Sciatic nerve (tissue), 2 donors: ENCODE data around the gene SRGAP3. TPM values are rescaled to one million over a fixed set of nuclear protein-coding genes. Genes with fewer than 3 reads are reported as not detected.

ENCODE experiments used
- ATAC-seq: fragments of 200-7000 bp; cut with Tn5 transposase; one replicate; pipeline ENCODE4 v1.9.1; 2020; ENCODE audit warnings: mild to moderate bottlenecking, moderate library complexity
- DNase-seq: peaks from one replicate; pipeline ENCODE4 v3.0.0-alpha.2; 2020; ENCODE audit warnings: low spot score
- intact Hi-C: fragments of 100-400 bp; cut with DNase I; formaldehyde crosslinking; loops from one replicate; pipeline ENCODE4 v1.14.2; 2022
- total RNA-seq: library from RNA; stranded (reverse); fragmentation: NEBNext Ultra II Directional; extraction: Animal tissue kit (Norgen Biotek cat#: 25700); gene quantifications from one replicate; pipeline ENCODE4 v1.2.1, GENCODE V29; 2021
- donor health status: DM: no; HTN: no; CAD: no.
- donor health status: DM: no; HTN: no; CAD: no.

SRGAP3 gene
- total RNA-seq, 1 donor from 2014 or later: 14.4 TPM

DNA sequence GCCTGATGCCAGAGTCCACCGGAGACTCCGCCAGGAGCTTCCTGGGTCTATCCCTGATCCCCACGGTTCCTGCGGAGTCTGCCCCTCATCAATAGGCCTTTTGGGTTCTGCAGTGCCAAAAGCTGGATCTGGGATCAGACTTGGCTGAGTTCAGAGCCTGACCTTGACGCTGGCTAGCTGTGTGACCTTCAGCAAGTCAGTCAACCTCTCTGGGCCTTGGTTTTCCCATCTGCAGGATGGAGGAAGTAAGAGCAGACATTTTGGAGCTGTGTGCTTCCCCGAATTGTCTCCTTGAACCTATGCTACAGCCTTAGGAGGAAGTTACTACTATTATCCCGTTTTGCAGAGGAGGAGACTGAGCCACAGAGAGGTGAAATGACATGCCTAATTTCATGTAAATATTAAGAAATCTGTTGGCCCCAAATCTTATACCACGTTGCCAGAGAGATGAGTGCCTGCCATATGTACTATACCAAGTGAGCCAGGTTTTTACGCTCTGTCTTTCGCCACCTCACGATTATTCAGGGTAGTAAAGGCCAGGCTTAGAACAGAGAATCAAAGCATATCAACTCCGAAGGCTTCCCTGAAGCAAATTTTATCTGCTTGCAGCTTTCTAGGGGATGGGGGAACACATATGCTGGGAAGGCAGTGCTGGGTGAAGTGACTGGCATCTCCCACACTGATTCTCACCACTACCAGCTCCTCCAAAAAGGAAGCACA lies 112.5 kb downstream of the SRGAP3 start:
- intact Hi-C loops: no loop called here
- no peak for ATAC-seq
- no peak for DNase-seq

DNA sequence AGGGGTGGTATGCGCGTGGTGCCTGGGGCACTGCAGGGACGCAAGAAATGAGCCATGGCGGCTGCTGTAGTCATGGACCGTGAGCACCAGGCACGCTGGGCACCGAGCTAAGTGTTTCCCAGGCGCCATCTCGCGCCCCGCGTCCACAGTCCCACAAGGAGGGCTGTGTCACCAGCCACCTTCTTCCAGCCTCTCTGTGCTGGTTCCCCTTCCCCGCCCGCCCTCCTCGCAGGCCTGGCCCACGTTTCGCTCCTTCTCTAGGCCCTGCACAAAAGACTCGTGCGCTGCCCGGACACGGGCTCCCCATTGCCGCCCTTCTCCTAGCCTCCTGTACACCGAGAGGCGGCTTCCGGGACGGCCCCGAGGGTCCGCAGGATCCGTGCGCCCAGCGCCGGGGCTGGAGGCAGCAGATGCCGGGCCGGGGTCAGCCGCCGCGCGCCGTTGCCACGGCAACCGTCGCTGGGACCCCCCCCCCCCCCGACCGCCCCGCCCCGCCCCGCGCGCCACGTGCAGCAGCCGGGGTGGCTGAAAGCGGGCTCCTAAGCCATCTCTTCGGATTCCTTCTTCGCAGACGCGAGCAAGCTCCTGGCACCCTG lies 113.4 kb downstream of the SRGAP3 start:
- ATAC-seq: peak; percentile 60
- no peak for DNase-seq
- intact Hi-C loops: no loop called here

DNA sequence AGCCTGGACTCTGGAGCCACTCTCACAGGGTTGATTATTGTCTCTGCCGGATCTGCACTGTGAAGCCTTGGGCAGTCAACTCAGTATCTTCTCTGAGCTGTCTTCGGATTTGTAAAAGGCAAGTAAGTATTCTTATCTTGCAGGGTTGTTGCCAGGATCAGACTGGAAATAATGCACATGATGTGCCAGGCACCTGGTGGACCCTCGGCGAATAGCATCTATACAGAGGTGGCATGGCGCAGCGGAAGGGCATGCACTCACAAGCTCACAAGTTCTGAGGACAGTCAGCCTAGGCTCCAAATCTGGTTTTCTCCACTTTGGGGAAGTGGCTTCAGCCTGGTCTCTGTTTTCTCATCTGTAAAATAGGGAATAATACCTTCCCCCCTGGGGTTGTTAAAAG lies 113.9 kb downstream of the SRGAP3 start:
- no peak for DNase-seq
- peak; percentile 10 for ATAC-seq
- intact Hi-C loops: no loop called here

DNA sequence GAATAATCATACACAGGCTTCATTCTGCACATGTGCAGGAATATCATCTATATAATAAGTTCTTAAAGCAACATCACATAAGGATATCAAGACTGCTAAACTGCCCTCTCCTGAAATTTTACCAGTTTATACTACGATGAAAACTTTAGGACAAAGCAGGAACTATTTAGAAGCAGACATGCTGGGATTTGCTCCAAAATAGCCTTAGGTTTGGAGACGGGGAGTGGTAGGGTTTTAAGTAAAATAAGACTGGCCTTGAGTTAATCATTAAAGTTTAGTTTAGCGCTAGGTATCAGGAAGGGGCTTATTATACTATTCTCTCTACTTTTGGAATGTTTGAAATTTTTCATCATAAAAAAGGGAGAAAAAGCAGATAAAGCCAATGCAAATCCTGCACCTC lies 115.8 kb downstream of the SRGAP3 start:
- no peak for ATAC-seq
- intact Hi-C loops: no loop called here

DNA sequence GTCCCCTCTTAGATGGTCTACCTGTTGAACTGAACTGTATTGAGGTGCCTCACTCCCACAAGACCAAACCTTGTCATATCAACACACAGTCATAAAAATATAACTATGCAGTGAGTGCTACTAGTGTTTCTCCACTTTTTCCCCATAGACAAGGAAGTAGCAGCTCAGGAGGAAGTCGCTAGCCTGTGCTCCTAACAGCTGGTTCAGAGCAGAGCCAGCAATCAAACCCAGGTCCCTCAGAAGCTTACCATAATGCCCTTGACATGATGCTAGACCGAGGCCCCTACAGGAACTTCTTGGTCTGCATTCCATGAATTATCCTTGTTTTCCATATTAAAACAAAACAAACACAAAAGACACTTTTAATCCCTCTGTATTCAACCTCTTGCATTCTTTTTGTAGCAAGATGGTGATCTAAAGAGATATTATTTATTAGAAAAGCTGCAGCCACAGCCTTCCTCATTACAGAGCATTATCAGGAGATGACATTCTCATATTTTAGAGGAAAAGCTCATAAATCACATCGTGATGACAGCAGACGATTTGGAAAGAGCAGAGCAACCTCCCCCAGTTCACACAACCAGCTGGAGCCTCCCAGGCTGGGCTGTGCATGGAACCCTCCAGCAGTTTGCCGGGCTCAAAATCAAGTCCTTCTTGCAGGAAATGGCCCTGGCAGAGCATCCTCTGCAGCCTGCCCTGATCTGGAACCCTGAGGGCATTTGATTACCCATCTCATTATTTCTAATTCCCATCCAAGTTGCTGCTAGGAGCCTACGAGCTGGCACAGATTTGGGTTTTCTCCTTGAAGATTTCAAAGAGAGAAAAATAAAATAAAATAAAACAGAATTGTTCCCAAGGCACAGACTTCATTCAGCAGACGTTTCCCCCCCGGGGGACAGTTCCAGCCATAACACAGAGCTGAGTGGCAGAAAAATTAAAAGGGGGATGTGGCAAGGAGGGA lies 118.8 kb downstream of the SRGAP3 start:
- intact Hi-C loops: no loop called here
- ATAC-seq: no peak

More for the DNA sequence above, 115.8 kb downstream of the SRGAP3 start:
- DNase-seq: no peak

DNA sequence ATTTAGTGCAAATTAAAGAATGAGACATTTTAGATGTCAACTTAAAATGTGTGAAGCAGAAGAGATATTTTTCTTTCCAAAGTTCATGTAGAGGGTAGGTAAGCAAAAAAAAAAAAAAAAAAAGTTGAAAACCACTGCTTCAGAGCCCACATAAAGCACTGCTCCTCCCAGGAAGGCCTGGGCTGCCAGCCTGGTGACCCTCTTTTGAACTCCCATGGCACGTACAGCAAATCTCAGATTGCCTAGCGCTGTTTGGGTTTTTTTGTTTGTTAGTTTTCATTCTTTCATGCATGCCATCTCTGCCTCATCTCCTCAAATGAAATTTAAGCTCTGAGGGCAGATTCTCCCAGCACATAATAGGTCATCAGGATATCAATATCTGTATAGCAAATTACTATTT lies 120.1 kb downstream of the SRGAP3 start:
- intact Hi-C loops: no loop called here
- no peak for ATAC-seq
- no peak for DNase-seq

More for the DNA sequence above, 118.8 kb downstream of the SRGAP3 start:
- DNase-seq: no peak

DNA sequence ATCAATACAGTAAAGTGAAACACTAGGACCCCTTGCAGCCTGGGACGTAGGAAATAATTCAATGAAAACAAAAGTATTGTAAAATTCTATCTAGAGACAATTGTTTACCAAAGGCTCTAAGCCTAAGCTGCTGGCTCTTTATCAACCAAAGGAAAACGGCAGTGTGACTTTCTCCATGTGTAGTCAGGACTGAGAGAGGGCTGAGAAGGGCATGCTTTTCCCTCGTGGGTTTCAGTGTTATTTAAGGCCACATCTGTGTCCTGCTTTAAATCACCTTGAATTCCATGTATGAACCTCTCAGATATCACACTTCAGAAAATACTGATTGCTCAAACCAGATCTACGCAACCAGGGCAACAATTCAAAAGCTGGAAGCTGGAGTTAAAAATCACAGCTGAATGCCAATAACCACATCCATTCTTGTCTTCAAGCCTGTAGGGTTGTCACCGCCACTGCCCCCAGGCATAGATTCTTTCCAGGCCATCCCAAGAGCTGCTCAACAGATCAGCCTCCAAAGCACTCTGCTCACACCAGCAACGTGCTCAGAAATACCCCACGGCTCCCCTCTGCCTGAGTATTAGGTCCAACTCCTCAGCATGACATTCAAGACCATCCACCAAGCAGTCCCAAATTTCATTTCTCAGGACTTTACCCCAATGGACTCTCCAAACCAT lies 124.0 kb downstream of the SRGAP3 start:
- ATAC-seq (no peak), DNase-seq (no peak)
- intact Hi-C loops: no loop called here

DNA sequence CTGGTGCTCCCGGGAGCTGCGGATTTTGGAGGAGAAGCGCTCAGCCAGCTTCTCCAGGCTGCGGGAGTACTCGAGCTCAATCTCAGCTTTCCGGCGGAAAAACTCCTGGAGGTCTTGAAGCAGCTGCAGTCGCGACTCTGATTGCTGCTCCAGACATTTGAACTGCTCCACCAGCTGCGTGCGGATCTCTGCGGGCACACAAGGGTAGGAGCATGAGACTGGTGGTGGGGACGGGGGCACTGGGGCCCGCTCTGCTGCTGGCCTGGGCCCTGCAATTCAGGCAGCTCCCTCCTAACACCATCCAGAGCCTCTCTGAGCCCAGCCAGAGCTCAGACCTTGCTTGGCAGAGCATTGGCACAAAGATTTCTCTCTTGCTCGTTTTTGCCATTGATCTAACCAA lies 124.7 kb downstream of the SRGAP3 start:
- ATAC-seq: no peak
- intact Hi-C loops: no loop called here
- DNase-seq: no peak

DNA sequence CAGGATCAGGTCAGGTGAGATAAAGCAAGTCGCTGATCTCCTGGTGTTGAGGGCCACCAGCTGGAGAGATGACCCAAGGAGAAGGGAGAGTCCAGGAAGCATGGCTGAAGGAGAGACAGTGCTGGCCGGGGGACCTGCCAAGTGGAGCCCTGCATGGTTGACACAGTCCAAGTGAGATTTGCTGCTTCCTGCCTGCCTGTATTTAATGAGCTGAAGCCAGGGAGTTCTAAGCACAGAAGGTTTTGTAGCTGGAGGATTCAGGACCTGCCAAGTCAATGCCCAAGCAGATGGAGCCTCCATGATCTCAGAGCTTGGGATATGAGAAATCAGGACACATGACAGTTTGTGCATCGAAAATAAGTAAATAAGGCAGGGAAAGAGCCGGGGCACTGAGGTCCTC lies 125.6 kb downstream of the SRGAP3 start:
- ATAC-seq (no peak), DNase-seq (no peak)
- intact Hi-C loops: no loop called here

DNA sequence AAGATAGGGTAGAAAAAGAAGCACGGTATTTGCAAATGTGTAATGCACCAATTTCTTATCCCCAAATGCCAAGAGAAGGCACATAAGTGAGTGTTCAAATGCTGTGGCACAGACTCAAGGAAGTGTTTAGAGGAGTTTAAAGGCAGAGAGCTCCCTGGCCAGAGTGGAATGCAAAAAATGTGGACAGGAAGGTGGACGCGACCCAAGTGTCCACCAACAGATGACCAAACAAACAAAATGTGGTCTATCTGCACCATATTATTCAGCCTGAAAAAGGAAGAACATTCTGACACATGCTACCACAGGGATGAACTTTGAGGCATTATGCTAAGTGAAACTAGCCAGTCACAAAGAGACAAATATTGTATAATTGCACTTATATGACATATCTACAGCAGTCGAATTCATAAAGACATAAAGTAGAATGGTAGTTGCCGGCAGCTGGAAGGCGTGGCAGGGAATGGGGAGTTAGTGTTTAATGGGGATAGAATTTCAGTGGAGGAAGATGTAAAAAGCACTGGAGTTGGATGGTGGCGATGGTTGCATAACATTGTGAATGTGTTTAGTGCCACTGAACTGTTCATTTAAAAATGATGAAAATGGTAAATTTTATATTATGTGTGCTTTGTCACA lies 126.6 kb downstream of the SRGAP3 start:
- intact Hi-C loops: no loop called here
- no peak for ATAC-seq
- DNase-seq: no peak

DNA sequence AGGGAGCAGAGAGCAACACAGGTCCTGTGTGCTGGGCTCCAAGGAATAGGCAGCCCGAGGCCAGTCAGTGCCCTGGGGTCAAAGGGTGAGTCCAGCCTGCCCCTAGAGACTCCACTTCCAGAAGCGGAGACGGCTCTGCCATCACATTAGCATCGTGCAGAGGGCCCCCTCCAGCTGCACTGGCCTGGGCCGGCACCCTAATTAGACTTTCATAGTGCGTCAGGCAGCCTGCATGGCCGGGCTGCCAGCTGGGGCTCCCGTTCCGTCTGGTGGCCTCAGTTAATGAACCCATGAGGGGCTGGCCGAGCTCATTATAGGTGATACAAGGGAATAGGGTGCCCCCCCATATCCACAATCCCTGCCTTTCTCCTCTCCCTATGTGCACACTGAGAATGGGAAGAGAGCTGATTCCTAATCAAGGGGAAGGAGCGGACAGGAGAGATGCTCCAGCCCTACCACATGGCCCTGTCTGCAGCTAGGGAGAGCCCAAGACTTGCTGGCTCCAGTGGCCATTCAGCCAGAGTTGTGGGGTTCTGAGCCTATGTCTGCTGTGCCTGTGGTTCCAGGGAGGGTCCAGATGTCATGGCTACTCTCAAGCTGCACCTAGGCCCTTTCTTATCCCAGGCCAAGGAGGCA lies 128.0 kb downstream of the SRGAP3 start:
- intact Hi-C loops: no loop called here
- DNase-seq: no peak
- no peak for ATAC-seq

DNA sequence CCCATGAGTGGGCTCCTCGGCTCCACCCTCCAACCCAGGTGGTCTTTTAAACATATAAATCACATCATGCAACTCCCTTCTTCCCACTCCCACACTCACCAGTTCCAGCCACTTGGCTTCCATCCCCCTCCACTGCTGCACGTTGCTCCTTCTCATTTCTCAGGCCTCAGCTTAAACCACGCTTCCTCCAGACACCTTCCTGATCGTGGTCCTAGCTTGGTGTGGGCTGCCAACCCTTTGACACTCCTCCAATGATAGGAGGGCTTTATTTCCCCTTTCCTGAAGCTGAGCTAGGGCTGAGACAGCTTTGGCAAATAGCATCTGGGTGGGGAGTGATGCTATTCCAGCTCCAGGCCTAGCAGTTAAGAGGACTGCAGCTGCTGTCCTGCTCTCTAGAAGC lies 130.1 kb downstream of the SRGAP3 start:
- intact Hi-C loops: no loop called here
- DNase-seq: no peak
- no peak for ATAC-seq

DNA sequence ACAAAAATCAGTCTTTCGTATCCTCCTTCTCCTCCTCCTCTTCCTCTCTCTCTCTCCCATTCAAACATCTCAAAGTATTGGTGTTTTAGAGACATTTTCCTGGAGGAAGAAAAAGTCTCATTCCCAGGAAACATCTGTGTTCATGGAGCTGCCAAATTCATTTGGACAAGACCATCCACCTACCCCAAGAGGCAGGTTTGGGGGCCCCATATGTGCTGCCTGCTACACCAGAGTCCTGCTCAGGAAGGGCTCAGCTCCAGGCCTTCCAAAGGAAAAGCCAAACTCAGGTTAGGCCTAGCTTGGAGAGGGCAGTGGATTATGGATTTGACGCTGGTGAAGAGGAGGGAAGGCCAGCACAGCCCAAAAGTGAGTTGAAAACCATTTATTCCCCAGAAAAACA lies 131.2 kb downstream of the SRGAP3 start:
- ATAC-seq (no peak), DNase-seq (no peak)
- intact Hi-C loops: no loop called here

DNA sequence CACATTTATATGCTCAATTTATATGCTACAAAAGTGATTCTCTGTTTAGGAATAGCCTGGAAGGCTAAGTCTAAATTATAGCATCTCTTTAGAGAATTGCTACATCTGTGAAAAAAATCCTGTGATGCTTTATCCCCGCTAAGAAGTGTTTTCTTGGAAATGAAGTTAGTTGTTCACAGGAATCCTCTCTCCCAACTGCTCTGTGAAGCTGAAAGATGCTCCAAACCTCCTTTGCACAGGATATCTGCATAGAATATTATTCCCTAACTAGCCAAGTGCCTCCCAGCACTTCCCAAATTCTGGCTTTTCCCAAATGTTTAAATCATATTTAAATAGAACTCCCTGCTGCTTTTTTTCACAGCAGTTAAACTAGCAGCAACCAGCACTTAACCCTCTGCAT lies 132.2 kb downstream of the SRGAP3 start:
- ATAC-seq (no peak), DNase-seq (no peak)
- intact Hi-C loops: no loop called here

DNA sequence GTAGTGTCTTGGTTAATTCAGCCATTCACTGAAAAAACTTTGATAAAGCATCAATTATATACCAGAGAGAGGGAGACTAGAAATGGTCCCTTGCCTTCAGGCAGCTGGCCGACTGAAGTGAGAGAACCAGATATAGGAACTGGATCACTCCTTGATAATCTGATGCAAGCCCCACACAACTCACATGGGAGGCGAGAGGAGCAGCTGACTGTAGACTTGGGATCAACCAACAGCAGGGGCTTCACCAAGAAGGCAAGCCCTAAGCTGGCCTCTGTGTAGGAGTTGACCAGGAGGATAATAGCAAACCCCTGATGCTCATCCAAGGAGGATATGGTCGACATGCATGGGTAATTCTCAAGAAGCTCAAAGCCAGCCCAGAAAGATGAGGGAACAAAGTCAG lies 133.1 kb downstream of the SRGAP3 start:
- ATAC-seq: no peak
- intact Hi-C loops: no loop called here
- DNase-seq: no peak

DNA sequence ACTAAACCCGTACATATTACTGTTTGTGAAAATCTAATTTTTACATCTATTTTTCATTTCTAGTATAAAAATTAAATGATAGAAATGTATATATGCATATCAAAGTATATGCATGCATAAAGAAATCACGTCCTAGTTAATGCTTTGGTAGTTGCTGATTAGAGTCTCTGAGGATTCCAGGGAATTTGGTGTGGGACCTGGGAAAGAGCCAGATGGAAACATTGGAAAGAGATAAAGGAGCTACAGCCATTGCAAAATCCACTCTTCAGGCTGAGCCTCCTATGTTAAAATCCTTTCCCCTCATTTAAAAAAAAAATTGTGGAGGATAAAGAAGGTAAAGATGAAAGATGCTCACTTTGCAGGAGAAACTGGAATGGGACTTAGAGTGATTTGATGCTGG lies 134.1 kb downstream of the SRGAP3 start:
- DNase-seq (no peak), ATAC-seq (no peak)
- intact Hi-C loops: no loop called here

DNA sequence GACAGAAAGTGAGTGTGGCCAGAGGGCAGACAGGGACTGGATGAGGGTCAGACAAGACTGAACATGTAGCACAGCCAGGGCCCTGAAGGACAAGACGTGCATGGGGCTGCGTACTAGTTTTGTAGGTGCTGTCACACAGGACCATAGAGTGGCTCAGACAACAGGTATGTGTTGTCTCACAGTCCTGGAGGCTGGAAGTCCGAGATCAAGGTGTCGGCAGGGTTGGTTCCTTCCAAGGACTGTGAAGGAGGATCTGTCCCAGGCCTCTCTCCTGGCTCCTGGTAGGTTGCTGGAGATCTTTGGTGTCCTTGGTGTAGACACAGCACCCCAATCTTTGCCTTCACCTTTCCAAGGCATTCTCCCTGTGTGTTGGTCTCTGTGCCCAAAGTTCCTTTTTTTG lies 136.4 kb downstream of the SRGAP3 start:
- ATAC-seq (no peak), DNase-seq (no peak)
- intact Hi-C loops: no loop called here

DNA sequence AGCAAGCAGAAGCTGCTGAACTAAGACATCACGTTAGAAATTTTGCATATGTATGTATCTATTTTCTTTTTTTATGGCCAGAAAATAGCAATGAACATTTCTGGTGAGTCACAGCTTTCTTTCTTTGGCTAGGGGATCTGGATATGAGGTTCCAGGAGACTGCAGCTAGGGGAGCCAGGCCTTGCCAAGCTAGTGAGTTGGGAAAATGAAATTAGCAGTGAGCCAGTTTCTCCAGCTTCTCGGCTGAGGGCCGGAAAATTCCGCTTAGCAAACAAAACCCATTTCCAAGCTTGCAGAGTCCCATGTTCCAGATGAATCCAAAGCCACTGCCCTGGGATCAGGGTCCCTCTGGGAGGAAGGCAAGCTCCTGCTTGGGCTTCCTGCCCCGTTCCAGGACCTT lies 137.6 kb downstream of the SRGAP3 start:
- intact Hi-C loops: no loop called here
- DNase-seq (no peak), ATAC-seq (peak; percentile 84)

DNA sequence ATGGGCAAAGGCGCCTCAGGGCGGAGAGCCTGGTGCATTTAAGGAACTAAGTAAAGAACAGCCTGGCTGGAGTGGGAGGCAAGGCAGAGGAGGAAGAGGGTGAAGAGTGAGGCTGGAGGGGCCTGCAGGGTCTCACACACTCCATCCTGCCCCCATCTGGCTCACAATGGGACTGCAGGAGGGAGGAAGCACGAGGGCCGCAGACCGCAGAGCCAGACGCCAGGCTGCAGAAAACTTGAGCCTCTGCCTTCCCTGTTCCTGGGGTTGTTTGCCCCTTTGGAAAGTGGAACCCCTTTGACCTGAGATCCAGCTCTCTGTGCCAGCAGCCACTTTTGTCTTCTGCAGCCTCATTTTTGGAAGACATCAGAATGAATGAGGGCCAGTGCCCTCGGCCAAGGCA lies 138.0 kb downstream of the SRGAP3 start:
- DNase-seq: no peak
- ATAC-seq: peak; percentile 20
- intact Hi-C loops: no loop called here
